ENCODE measurements around the gene DRG2.

DNA sequence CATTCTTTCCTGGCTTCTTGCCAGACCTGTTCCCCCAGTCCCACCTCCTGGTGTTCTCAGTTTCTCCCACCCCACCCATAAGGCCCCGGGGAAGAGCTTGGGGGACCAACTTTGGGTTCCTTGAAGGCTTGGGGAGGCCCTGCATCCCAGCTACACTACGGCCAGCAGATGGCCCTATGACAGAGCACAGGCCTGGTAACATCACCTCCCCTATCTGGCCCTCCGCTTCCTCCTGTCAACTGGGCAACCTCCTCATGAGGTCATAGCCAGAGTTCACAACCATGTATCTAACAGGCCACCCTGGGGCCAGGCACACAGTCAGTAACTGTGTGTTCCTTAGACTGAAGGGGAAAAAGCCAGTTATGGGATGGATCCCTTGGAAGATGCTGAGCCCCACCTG lies 52.2 kb downstream of the DRG2 start:
- TF ChIP-seq, protein P1, sequence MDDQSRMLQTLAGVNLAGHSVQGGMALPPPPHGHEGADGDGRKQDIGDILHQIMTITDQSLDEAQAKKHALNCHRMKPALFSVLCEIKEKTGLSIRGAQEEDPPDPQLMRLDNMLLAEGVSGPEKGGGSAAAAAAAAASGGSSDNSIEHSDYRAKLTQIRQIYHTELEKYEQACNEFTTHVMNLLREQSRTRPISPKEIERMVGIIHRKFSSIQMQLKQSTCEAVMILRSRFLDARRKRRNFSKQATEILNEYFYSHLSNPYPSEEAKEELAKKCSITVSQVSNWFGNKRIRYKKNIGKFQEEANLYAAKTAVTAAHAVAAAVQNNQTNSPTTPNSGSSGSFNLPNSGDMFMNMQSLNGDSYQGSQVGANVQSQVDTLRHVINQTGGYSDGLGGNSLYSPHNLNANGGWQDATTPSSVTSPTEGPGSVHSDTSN (CRISPR knock-in tag; IDR thresholded peaks at IDR 0.05; ENCODE audit: borderline replicate concordance), result no peak
- TF ChIP-seq, protein P2, sequence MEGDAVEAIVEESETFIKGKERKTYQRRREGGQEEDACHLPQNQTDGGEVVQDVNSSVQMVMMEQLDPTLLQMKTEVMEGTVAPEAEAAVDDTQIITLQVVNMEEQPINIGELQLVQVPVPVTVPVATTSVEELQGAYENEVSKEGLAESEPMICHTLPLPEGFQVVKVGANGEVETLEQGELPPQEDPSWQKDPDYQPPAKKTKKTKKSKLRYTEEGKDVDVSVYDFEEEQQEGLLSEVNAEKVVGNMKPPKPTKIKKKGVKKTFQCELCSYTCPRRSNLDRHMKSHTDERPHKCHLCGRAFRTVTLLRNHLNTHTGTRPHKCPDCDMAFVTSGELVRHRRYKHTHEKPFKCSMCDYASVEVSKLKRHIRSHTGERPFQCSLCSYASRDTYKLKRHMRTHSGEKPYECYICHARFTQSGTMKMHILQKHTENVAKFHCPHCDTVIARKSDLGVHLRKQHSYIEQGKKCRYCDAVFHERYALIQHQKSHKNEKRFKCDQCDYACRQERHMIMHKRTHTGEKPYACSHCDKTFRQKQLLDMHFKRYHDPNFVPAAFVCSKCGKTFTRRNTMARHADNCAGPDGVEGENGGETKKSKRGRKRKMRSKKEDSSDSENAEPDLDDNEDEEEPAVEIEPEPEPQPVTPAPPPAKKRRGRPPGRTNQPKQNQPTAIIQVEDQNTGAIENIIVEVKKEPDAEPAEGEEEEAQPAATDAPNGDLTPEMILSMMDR (CRISPR knock-in tag; IDR thresholded peaks at IDR 0.05), result peak; percentile 69
- TF ChIP-seq ZNF737 (CRISPR knock-in tag; IDR thresholded peaks at IDR 0.05; ENCODE audit: borderline replicate concordance), result no peak
- TF ChIP-seq, protein P3, sequence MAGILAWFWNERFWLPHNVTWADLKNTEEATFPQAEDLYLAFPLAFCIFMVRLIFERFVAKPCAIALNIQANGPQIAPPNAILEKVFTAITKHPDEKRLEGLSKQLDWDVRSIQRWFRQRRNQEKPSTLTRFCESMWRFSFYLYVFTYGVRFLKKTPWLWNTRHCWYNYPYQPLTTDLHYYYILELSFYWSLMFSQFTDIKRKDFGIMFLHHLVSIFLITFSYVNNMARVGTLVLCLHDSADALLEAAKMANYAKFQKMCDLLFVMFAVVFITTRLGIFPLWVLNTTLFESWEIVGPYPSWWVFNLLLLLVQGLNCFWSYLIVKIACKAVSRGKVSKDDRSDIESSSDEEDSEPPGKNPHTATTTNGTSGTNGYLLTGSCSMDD (CRISPR knock-in tag; IDR thresholded peaks at IDR 0.05), result no peak
- no peak for TF ChIP-seq ZNF792 (CRISPR knock-in tag; IDR thresholded peaks at IDR 0.05)
- TF ChIP-seq ZBTB8A (CRISPR knock-in tag; IDR thresholded peaks at IDR 0.05; ENCODE audit: borderline replicate concordance, low read depth), result no peak
- no peak for TF ChIP-seq SMAD1 (CRISPR knock-in tag; IDR thresholded peaks at IDR 0.05; ENCODE audit: borderline replicate concordance, low read depth)
- TF ChIP-seq SALL2 (CRISPR knock-in tag; IDR thresholded peaks at IDR 0.05), result no peak
- TF ChIP-seq, protein P4, sequence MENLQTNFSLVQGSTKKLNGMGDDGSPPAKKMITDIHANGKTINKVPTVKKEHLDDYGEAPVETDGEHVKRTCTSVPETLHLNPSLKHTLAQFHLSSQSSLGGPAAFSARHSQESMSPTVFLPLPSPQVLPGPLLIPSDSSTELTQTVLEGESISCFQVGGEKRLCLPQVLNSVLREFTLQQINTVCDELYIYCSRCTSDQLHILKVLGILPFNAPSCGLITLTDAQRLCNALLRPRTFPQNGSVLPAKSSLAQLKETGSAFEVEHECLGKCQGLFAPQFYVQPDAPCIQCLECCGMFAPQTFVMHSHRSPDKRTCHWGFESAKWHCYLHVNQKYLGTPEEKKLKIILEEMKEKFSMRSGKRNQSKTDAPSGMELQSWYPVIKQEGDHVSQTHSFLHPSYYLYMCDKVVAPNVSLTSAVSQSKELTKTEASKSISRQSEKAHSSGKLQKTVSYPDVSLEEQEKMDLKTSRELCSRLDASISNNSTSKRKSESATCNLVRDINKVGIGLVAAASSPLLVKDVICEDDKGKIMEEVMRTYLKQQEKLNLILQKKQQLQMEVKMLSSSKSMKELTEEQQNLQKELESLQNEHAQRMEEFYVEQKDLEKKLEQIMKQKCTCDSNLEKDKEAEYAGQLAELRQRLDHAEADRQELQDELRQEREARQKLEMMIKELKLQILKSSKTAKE (CRISPR knock-in tag; IDR thresholded peaks at IDR 0.05; ENCODE audit: borderline replicate concordance), result no peak
- TF ChIP-seq, protein P5, sequence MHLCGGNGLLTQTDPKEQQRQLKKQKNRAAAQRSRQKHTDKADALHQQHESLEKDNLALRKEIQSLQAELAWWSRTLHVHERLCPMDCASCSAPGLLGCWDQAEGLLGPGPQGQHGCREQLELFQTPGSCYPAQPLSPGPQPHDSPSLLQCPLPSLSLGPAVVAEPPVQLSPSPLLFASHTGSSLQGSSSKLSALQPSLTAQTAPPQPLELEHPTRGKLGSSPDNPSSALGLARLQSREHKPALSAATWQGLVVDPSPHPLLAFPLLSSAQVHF (CRISPR knock-in tag; IDR thresholded peaks at IDR 0.05), result no peak

All from HepG2 (cell line).